GM21423 (cell line): ENCODE results near the gene HSD17B13.

Source experiments
- ATAC-seq: cut with Tn5 transposase; IDR thresholded peaks from one replicate; pipeline ENCODE4 v1.9.1; 2021; ENCODE audit warnings: mild to moderate bottlenecking, moderate library complexity; ENCODE audit not compliant: unreplicated experiment

HSD17B13 gene

GRCh38 chr4:87270825-87271224, 51.9 kb downstream of the HSD17B13 start:
- ATAC-seq: no peak

DNA sequence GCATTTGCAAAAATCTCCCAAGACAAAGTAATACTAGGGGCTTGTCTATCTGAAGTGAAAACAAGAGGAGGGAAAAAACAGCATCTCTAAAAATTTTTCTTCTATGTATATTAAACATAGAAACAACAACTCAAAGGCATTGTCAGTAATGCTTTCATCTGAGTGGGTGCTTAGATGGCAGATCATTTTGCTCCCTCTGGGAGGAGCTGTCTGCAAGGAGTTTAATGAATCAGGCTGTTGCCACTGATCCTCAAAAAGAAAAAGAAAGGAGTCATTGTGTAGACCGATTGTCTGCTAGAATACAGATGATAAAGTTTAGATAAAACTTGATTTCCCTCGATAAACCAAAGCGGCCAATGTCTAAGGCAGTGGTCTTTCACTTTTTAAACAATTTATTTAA, 52.5 kb downstream of the HSD17B13 start:
- no peak for ATAC-seq

DNA sequence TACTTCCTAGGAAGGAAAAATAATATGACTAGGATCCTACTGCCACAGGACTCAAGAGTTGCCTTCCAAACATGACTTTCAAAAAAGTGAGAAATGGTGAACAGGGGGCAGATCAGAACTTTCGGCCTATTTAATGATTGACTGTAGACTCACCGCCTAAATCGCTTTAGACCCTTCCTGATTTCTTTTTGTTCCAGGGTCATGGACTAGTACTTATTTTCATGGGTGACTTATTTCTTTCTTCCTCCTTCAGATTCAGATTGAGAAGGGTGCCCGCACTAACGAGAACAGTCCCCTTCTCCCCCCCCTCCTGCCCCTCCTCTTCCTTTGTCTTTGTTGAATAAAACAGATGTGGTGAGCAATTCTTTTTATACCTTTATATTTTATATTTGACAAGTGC, 54.3 kb downstream of the HSD17B13 start:
- ATAC-seq: no peak

DNA sequence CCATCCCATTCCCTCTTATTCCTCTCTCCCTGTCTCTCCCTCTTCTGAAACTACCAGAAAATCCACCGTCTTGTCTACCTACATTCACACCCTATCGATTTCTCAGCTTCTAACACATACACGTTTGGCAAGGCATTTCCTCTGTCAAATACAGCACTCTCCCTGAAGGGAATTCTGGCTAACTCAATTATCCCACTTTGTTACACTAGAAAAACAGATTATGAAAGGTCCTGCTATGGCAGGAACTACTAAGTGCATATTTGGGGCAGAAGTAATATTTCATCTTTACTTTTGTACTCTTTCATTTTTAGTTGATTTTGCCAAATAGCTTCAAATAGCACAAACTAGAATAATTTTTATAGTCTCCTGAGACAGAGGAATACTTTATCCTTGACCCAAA, 55.7 kb downstream of the HSD17B13 start:
- ATAC-seq: no peak

DNA sequence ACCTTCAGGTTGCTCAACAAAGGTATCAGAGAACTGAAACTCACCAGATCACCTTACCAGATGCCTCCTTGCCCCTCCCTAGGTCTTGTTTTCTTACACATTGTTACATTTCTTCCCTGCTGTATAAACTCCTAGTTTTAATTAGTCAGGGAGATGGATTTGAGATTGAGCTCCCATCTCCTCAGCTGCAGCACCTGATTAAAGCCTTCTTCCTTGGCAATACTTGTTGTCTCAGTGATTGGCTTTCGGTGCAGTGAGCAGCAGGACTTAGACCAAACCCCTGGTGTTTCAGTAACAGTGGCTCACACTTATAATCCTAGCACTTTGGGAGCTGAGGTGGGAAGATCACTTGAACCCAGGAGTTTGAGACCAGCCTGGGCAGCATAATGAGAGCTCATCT, 59.8 kb downstream of the HSD17B13 start:
- no peak for ATAC-seq

GRCh38 chr4:87260477-87260876, 62.2 kb downstream of the HSD17B13 start:
- no peak for ATAC-seq

DNA sequence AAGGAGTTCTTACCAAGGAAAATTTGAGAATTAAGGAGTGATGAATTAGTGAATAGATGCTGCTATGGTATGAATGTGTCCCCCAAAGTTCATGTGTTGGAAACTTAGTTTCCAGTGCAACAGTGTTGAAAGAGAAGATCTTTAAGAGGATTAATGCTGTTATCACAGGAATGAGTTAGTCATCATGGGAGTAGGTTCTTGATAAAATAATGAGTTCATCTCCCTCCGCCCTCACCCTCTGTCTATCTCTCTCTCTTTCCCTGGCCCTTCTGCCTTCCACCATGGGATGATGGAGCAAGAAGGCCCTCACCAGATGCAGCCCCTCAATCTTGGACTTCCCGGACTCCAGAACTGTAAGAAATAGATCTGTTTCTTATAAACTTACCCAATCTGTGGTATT, 64.0 kb downstream of the HSD17B13 start:
- ATAC-seq: no peak

GRCh38 chr4:87257523-87257922, 65.2 kb downstream of the HSD17B13 start:
- ATAC-seq: no peak

GRCh38 chr4:87255755-87256154, 66.9 kb downstream of the HSD17B13 start:
- no peak for ATAC-seq
